ENCODE data around the gene CHDH.

GRCh38 chr3:53800041-53800906, 45.9 kb downstream of the CHDH start:
- no peak for TF ChIP-seq CTCF (IDR thresholded peaks at IDR 0.05)
- no peak for TF ChIP-seq POLR2A (IDR thresholded peaks at IDR 0.05)
